Measurements from ENCODE around the gene HOGA1. TPM values are rescaled to one million over a fixed set of nuclear protein-coding genes. Genes with fewer than 3 reads are reported as not detected.

The HOGA1 gene
- total and polyA plus RNA-seq, 2 donors (not counting 1 experiment from before 2014, with no cell fraction given): 0.58 to 1.5 TPM

DNA sequence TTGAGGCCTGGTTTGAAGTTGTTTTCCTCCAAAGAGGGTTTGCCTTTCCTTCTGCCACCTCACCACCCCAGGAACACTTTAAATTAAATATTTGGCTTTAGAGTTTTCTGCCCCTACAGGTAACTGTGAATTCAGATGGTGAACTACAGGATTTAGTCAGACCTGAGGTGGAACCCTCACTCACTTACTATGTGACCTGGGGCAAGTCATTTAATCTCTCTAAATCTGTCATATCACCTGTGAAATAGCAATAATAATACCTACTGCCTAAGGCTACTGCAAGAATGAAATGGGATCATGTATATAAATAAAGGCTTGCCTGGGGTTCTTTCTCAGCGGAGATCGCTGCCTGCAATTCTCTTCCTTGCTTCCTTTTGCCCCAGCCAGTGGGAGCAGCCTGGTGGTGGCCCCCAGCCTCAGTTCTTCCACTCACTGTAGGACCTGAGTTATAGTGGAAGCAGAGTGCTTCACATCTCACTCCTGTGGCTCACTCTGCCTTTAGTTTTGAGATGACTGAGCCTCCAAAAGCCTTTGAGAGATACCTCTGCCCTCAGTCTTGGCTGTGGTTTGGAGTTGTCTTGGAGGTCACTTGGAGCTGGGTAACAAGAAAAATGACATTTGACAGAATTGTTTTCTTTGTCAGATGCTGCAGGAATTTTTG, 17.7 kb upstream of the HOGA1 start:
- Histone ChIP-seq H2AFZ (ENCODE audit: low read length) (no peak overlapping the region), H3K4me2 (ENCODE audit: extremely low read depth, insufficient read depth, low read length) (no peak overlapping the region), H3K27ac (ENCODE audit: insufficient read depth, low read length) (no peak overlapping the region), H3K9ac (ENCODE audit: insufficient read depth, low read length) (no peak overlapping the region), H3K4me3 (replicated peaks in 1 of 4; ENCODE audit: control extremely low read depth in 1 of 4, insufficient read depth in 1 of 4, low read depth in 3 of 4, low read length in 4 of 4) (no peak overlapping the region), H3K79me2 (ENCODE audit: control insufficient read depth, insufficient read depth, low read length) (no peaks in the 10 kb centered on the region), H3K4me1 (ENCODE audit: control insufficient read depth, extremely low read depth, insufficient read depth, low read length) (no peaks in the 10 kb centered on the region), H3K9me3 (ENCODE audit: control insufficient read depth, insufficient read depth, low read depth, low read length) (no peaks in the 10 kb centered on the region), H4K20me1 (ENCODE audit: control insufficient read depth, extremely low read depth, insufficient read depth, low read length) (no peaks in the 10 kb centered on the region), H3K36me3 (ENCODE audit: control insufficient read depth, insufficient read depth, low read length) (peaks cover 2% of the 10 kb centered on the region), H3K27me3 (ENCODE audit: control insufficient read depth, insufficient read depth, low read length) (no peaks in the 10 kb centered on the region)
- no peak for DNase-seq (ENCODE audit: low read depth in 2 of 2)
- TF ChIP-seq EZH2 (IDR thresholded peaks at IDR 0.05; ENCODE audit: low read length, missing control alignments): no peak
- TF ChIP-seq, protein P1, sequence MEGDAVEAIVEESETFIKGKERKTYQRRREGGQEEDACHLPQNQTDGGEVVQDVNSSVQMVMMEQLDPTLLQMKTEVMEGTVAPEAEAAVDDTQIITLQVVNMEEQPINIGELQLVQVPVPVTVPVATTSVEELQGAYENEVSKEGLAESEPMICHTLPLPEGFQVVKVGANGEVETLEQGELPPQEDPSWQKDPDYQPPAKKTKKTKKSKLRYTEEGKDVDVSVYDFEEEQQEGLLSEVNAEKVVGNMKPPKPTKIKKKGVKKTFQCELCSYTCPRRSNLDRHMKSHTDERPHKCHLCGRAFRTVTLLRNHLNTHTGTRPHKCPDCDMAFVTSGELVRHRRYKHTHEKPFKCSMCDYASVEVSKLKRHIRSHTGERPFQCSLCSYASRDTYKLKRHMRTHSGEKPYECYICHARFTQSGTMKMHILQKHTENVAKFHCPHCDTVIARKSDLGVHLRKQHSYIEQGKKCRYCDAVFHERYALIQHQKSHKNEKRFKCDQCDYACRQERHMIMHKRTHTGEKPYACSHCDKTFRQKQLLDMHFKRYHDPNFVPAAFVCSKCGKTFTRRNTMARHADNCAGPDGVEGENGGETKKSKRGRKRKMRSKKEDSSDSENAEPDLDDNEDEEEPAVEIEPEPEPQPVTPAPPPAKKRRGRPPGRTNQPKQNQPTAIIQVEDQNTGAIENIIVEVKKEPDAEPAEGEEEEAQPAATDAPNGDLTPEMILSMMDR (conservative IDR thresholded peaks at IDR 0.05 in 1 of 2, IDR thresholded peaks at IDR 0.05 in 1 of 2; ENCODE audit: low read depth in 1 of 2, low read length in 2 of 2): no peak

DNA sequence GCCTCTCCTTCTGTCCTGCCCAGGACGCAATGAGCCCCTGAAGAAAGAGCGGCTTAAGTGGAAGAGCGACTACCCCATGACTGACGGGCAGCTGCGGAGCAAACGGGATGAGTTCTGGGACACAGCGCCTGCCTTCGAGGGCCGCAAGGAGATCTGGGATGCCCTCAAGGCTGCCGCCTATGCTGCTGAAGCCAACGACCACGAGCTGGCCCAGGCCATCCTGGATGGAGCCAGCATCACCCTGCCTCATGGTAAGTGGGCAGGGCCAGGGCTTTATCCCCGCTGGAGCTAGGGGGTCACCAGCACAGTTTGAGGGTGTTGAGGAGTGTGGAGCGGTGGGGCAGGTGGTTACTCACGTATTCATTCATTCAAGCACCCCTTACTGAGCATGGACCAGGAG, 16.3 kb upstream of the HOGA1 start:
- H3K4me1 ChIP-seq (ENCODE audit: control insufficient read depth, extremely low read depth, insufficient read depth, low read length): no peaks in the 10 kb centered on the region
- H4K20me1 ChIP-seq (ENCODE audit: control insufficient read depth, extremely low read depth, insufficient read depth, low read length): no peaks in the 10 kb centered on the region
- H3K4me3 ChIP-seq (replicated peaks in 1 of 4; ENCODE audit: control extremely low read depth in 1 of 4, insufficient read depth in 1 of 4, low read depth in 3 of 4, low read length in 4 of 4): no peak overlapping the region
- peaks cover 3% of the 10 kb centered on the region for H3K36me3 ChIP-seq (ENCODE audit: control insufficient read depth, insufficient read depth, low read length)
- no peaks in the 10 kb centered on the region for H3K27me3 ChIP-seq (ENCODE audit: control insufficient read depth, insufficient read depth, low read length)
- DNase-seq (ENCODE audit: low read depth in 2 of 2): no peak
- H3K9me3 ChIP-seq (ENCODE audit: control insufficient read depth, insufficient read depth, low read depth, low read length): no peaks in the 10 kb centered on the region
- H3K79me2 ChIP-seq (ENCODE audit: control insufficient read depth, insufficient read depth, low read length): no peaks in the 10 kb centered on the region
- no peak overlapping the region for H2AFZ ChIP-seq (ENCODE audit: low read length)
- no peak for TF ChIP-seq EZH2 (IDR thresholded peaks at IDR 0.05; ENCODE audit: low read length, missing control alignments)
- TF ChIP-seq, protein P1 (conservative IDR thresholded peaks at IDR 0.05 in 1 of 2, IDR thresholded peaks at IDR 0.05 in 1 of 2; ENCODE audit: low read depth in 1 of 2, low read length in 2 of 2): no peak
- no peak overlapping the region for H3K9ac ChIP-seq (ENCODE audit: insufficient read depth, low read length)
- no peak overlapping the region for H3K27ac ChIP-seq (ENCODE audit: insufficient read depth, low read length)
- H3K4me2 ChIP-seq (ENCODE audit: extremely low read depth, insufficient read depth, low read length): no peak overlapping the region

- TF ChIP-seq, protein P1 (conservative IDR thresholded peaks at IDR 0.05 in 1 of 2, IDR thresholded peaks at IDR 0.05 in 1 of 2; ENCODE audit: low read depth in 1 of 2, low read length in 2 of 2): no peak
- no peak for TF ChIP-seq EZH2 (IDR thresholded peaks at IDR 0.05; ENCODE audit: low read length, missing control alignments)
- Histone ChIP-seq H4K20me1 (ENCODE audit: control insufficient read depth, extremely low read depth, insufficient read depth, low read length) (no peaks in the 10 kb centered on the region), H3K9ac (ENCODE audit: insufficient read depth, low read length) (no peak overlapping the region), H3K36me3 (ENCODE audit: control insufficient read depth, insufficient read depth, low read length) (peaks cover 3% of the 10 kb centered on the region), H3K4me3 (replicated peaks in 1 of 4; ENCODE audit: control extremely low read depth in 1 of 4, insufficient read depth in 1 of 4, low read depth in 3 of 4, low read length in 4 of 4) (no peak overlapping the region), H3K79me2 (ENCODE audit: control insufficient read depth, insufficient read depth, low read length) (no peaks in the 10 kb centered on the region), H2AFZ (ENCODE audit: low read length) (no peak overlapping the region), H3K9me3 (ENCODE audit: control insufficient read depth, insufficient read depth, low read depth, low read length) (no peaks in the 10 kb centered on the region), H3K4me1 (ENCODE audit: control insufficient read depth, extremely low read depth, insufficient read depth, low read length) (peaks cover 3% of the 10 kb centered on the region), H3K4me2 (ENCODE audit: extremely low read depth, insufficient read depth, low read length) (no peak overlapping the region), H3K27me3 (ENCODE audit: control insufficient read depth, insufficient read depth, low read length) (no peaks in the 10 kb centered on the region), H3K27ac (ENCODE audit: insufficient read depth, low read length) (no peak overlapping the region)
- DNase-seq (ENCODE audit: low read depth in 2 of 2): no peak
These were observed 13.9 kb upstream of the HOGA1 start for GRCh38 chr10:97570146-97570788.
